Fibroblast of the aortic adventitia (primary cell): ENCODE measurements around the gene MAPRE2. TPM values are rescaled to one million over a fixed set of nuclear protein-coding genes. Genes with fewer than 3 reads are reported as not detected.

Experiments
- DNase-seq: peaks from one replicate; pipeline ENCODE4 v3.0.0-alpha.2; 2010; ENCODE audit warnings: low read depth
- H3K4me3 ChIP-seq: 2 replicates; pipeline ENCODE4 v1.5.1; 2011; ENCODE audit warnings: low read depth, mild to moderate bottlenecking, control low read depth, low read length, moderate library complexity
- total RNA-seq: library from RNA; depleted of rRNA; stranded (reverse); fragments of >200 nt; gene quantifications from 2 replicates; pipeline ENCODE4 v1.2.3, GENCODE V29; 2012; ENCODE audit warnings: low replicate concordance
- TF ChIP-seq, protein P1 (sequence below): IDR thresholded peaks from 2 replicates; pipeline ENCODE4 v1.5.1; 2011; ENCODE audit warnings: mild to moderate bottlenecking, low read length, control low read depth, inconsistent platforms; ENCODE audit not compliant: insufficient read depth

MAPRE2 gene
- total RNA-seq, 1 donor, result 44.7 TPM

- TF ChIP-seq, protein P1, sequence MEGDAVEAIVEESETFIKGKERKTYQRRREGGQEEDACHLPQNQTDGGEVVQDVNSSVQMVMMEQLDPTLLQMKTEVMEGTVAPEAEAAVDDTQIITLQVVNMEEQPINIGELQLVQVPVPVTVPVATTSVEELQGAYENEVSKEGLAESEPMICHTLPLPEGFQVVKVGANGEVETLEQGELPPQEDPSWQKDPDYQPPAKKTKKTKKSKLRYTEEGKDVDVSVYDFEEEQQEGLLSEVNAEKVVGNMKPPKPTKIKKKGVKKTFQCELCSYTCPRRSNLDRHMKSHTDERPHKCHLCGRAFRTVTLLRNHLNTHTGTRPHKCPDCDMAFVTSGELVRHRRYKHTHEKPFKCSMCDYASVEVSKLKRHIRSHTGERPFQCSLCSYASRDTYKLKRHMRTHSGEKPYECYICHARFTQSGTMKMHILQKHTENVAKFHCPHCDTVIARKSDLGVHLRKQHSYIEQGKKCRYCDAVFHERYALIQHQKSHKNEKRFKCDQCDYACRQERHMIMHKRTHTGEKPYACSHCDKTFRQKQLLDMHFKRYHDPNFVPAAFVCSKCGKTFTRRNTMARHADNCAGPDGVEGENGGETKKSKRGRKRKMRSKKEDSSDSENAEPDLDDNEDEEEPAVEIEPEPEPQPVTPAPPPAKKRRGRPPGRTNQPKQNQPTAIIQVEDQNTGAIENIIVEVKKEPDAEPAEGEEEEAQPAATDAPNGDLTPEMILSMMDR, result no peak
- no peak overlapping the region for H3K4me3 ChIP-seq
- DNase-seq, result peak; percentile 89
These were observed 35.1 kb downstream of the MAPRE2 start for GRCh38 chr18:35076135-35076924.

- no peak overlapping the region for H3K4me3 ChIP-seq
- no peak for DNase-seq
- TF ChIP-seq, protein P1, result no peak
These were observed 36.7 kb downstream of the MAPRE2 start for GRCh38 chr18:35077937-35078336.

GRCh38 chr18:35080058-35080457 is 38.8 kb downstream of the MAPRE2 start:
- no peak overlapping the region for H3K4me3 ChIP-seq
- TF ChIP-seq, protein P1, result no peak
- no peak for DNase-seq

DNA sequence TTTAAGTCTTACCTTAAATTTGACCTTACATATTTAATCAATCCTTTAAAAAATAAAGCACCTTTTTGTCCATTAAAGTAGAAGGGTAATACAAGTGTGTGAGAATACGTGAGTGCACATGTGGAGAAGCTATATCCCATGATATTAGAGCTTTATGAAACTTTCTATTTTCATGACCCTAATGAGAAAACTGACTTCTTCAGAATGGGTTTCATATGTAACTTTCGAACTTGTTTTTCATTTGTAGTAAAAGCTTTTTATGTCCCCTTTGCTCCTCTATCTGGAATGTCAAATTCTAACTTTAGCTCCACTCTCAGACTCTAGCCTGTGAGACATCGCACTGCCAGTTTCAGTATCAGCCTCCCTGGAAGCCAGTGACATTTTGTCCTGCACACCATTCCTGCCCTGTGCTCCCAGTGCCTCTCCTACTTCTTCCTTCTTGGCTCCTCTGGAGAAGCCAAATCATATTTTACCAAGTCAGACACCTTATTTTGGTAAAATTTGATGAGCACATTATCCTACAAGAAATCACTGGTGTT is 42.0 kb downstream of the MAPRE2 start:
- TF ChIP-seq, protein P1, result no peak
- DNase-seq, result no peak

GRCh38 chr18:35084494-35085449 is 43.6 kb downstream of the MAPRE2 start:
- no peak overlapping the region for H3K4me3 ChIP-seq
- DNase-seq, result no peak
- TF ChIP-seq, protein P1, result no peak

More for the DNA sequence above, 42.0 kb downstream of the MAPRE2 start:
- no peak overlapping the region for H3K4me3 ChIP-seq

DNA sequence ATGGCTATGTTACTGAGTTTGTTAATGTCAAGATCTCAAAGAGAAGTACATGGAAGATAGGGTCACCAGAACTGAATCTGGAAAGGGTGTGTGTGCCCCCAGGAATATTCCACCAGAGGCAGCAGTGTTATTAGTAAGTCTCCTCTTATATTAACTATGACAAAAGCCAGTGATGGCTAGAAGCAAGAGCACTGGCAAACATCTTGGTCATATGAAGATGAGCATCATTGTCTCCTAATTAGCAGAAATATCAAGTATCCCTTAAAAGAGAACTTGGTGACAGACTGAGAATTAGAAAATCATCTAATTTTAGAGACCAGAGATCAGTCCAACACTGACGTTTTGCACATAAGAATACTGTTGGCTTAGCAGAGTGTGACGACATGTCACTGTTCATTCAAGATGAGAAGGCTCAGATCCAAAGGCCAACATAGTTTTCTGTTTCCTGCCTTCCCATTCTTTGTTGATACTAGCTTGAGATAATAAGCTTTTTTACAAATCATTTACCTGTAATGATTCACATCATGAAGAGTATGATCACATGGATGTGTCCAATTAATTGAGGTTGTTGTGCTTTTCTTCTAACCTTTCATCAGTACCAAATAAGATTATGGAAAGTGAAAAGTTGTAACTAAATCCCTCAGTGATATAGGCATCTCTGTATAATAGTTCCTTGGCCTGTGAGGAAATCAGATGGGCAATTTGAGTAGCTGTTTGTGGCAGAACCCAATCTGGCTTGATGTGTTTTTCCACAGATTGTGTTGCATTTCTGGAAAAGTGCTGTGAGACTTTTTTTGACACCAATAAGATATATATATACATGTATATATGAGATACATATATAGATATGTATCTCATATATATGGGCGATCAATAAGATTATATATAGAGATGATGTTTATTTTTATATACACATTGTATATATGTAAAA is 44.5 kb downstream of the MAPRE2 start:
- TF ChIP-seq, protein P1, result no peak
- DNase-seq, result no peak
- no peak overlapping the region for H3K4me3 ChIP-seq
